Heart left ventricle (tissue), 13 donors: ENCODE measurements around the gene CAMP.

Experiments used
- POLR2A ChIP-seq, 2 donors: fragments of 450-650 bp; IDR thresholded peaks; one replicate each; pipeline ENCODE4 v1.6.1; 2017; ENCODE audit warnings: antibody characterized with exemption in 2 of 2, mild to moderate bottlenecking in 2 of 2, moderate library complexity in 2 of 2
- TF ChIP-seq, protein P1 (sequence below), 12 donors: fragments of 200-600 bp; sonication (generic) in 4 of 12; IDR thresholded peaks; one replicate each; pipeline versions ENCODE4 v1.5.0 to v1.8.0; 2018 to 2022; ENCODE audit warnings: antibody characterized with exemption in 12 of 12, mild to moderate bottlenecking in 5 of 12
- donor health status: ischemic (EF 13 %, LVEDD 7.1; RV severe dilation, severe dysfunction).
- donor health status: DM: no; HTN: yes; CAD: no.
- donor health status: DM: no; HTN: no; CAD: no.
- donor health status: ischemic (EF 25% LVEDD 6.9; RV normal size, moderate dysfunction).
- donor health status: ischemic (EF 25% LVEDD 5.7; RV mildly dilated, moderate dysfunction).
- donor health status: ischemic (EF 35%, LVEDD 5.7; RV mildly dilated, moderate dysfunction).
- donor health status: nonischemic (EF 11% LVEDD 7.7; RV severe dilation, severe dysfunction).
- donor health status: DM: yes; HTN: yes; CAD: no.
- donor health status: PGD.
- donor health status: ischemic (EF 29% LVEDD 5.4; RV normal size, mild dysfunction).
- donor health status: nonischemic (EF 23%, LVEDD 6.1; RV moderate dilation, normal function).

- TF ChIP-seq, protein P1, sequence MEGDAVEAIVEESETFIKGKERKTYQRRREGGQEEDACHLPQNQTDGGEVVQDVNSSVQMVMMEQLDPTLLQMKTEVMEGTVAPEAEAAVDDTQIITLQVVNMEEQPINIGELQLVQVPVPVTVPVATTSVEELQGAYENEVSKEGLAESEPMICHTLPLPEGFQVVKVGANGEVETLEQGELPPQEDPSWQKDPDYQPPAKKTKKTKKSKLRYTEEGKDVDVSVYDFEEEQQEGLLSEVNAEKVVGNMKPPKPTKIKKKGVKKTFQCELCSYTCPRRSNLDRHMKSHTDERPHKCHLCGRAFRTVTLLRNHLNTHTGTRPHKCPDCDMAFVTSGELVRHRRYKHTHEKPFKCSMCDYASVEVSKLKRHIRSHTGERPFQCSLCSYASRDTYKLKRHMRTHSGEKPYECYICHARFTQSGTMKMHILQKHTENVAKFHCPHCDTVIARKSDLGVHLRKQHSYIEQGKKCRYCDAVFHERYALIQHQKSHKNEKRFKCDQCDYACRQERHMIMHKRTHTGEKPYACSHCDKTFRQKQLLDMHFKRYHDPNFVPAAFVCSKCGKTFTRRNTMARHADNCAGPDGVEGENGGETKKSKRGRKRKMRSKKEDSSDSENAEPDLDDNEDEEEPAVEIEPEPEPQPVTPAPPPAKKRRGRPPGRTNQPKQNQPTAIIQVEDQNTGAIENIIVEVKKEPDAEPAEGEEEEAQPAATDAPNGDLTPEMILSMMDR (IDR thresholded peaks at IDR 0.05), result no peak
- TF ChIP-seq POLR2A (IDR thresholded peaks at IDR 0.05), result no peak
Measured at GRCh38 chr3:48219543-48219942, 3.8 kb upstream of the CAMP start.
